Peyer's patch (tissue), 4 donors: ENCODE measurements around the gene CUEDC2. TPM values are rescaled to one million over a fixed set of nuclear protein-coding genes. Genes with fewer than 3 reads are reported as not detected.

ENCODE experiments used
- DNase-seq, 3 donors: peaks; one replicate each; pipeline ENCODE4 v3.0.0-alpha.2; 2017 to 2019
- H3K27ac ChIP-seq, 4 donors: fragments of 200-600 bp; sonication (generic); one replicate each; pipeline ENCODE4 v1.5.1; 2016 to 2019
- H3K27me3 ChIP-seq, 2 donors: fragments of 200-600 bp; sonication (generic); one replicate each; pipeline ENCODE4 v1.5.1; 2019
- H3K36me3 ChIP-seq, 3 donors: fragments of 200-600 bp; sonication (generic); one replicate each; pipeline ENCODE4 v1.5.1; 2016 to 2019
- H3K4me1 ChIP-seq, 4 donors: fragments of 200-600 bp; sonication (generic); one replicate each; pipeline ENCODE4 v1.5.1; 2016 to 2019
- H3K4me3 ChIP-seq, 4 donors: fragments of 200-600 bp; sonication (generic); 1 replicate in 3 of 4; 2 replicates in 1 of 4; pipeline ENCODE4 v1.5.1; 2016 to 2019; ENCODE audit warnings: mild to moderate bottlenecking in 1 of 4
- H3K9me3 ChIP-seq, 4 donors: fragments of 200-600 bp; sonication (generic); one replicate each; pipeline ENCODE4 v1.5.1; 2016 to 2019; ENCODE audit warnings: mild to moderate bottlenecking in 1 of 4
- POLR2A ChIP-seq, 2 donors: fragments of 450-650 bp; IDR thresholded peaks; one replicate each; pipeline ENCODE4 v1.5.1; 2017; ENCODE audit warnings: antibody characterized with exemption in 2 of 2, mild to moderate bottlenecking in 2 of 2, moderate library complexity in 2 of 2
- total RNA-seq, 4 donors: library from RNA; depleted of rRNA; stranded (reverse); fragments of >200 nt; gene quantifications; one replicate each; pipeline ENCODE4 v1.1.0, GENCODE V29; 2016
- TF ChIP-seq, protein P1 (sequence below), 6 experiments: fragments of 450-650 bp in 4 of 6; fragments of 200-600 bp in 2 of 6; sonication (generic) in 1 of 6; IDR thresholded peaks; one replicate each; pipeline ENCODE4 v1.5.1; 2017 to 2019; ENCODE audit warnings: antibody characterized with exemption in 6 of 6, mild to moderate bottlenecking in 3 of 6, moderate library complexity in 1 of 6

The CUEDC2 gene
- total RNA-seq, 4 donors from 2014 or later: 8.9 to 56.9 (median 29.3) TPM

DNA sequence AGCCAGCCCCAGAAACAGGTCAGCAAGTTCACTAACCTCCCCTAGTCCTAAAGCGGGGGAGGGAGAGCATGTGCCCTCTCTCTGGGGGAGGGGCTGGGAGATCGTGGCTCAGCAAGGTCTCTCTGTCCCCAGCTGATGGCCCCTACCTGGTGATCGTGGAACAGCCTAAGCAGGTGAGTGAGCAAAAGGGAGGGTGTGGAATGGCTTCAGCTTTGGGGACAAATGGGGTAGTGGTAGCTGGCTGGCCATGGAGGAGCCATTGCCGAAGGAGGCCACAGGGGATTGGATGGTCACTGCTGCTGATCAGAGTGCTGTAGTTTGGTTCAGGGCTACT lies 36.1 kb downstream of the CUEDC2 start:
- Histone ChIP-seq H3K27ac (peak overlapping the region; percentile 95 to 97 (median 96)), H3K4me3 (peak overlapping the region in 3 of 4 donors; percentile 68 to 69 (median 69)), H3K36me3 (peaks cover 0 to 11% (median 0%) of the 10 kb centered on the region in 3 donors), H3K9me3 (no peaks in the 10 kb centered on the region), H3K27me3 (no peaks in the 10 kb centered on the region), H3K4me1 (peaks cover 0 to 42% (median 26%) of the 10 kb centered on the region in 4 donors)
- TF ChIP-seq POLR2A (IDR thresholded peaks at IDR 0.05): no peak
- TF ChIP-seq, protein P1, sequence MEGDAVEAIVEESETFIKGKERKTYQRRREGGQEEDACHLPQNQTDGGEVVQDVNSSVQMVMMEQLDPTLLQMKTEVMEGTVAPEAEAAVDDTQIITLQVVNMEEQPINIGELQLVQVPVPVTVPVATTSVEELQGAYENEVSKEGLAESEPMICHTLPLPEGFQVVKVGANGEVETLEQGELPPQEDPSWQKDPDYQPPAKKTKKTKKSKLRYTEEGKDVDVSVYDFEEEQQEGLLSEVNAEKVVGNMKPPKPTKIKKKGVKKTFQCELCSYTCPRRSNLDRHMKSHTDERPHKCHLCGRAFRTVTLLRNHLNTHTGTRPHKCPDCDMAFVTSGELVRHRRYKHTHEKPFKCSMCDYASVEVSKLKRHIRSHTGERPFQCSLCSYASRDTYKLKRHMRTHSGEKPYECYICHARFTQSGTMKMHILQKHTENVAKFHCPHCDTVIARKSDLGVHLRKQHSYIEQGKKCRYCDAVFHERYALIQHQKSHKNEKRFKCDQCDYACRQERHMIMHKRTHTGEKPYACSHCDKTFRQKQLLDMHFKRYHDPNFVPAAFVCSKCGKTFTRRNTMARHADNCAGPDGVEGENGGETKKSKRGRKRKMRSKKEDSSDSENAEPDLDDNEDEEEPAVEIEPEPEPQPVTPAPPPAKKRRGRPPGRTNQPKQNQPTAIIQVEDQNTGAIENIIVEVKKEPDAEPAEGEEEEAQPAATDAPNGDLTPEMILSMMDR (IDR thresholded peaks at IDR 0.05): no peak
- no peak for DNase-seq

DNA sequence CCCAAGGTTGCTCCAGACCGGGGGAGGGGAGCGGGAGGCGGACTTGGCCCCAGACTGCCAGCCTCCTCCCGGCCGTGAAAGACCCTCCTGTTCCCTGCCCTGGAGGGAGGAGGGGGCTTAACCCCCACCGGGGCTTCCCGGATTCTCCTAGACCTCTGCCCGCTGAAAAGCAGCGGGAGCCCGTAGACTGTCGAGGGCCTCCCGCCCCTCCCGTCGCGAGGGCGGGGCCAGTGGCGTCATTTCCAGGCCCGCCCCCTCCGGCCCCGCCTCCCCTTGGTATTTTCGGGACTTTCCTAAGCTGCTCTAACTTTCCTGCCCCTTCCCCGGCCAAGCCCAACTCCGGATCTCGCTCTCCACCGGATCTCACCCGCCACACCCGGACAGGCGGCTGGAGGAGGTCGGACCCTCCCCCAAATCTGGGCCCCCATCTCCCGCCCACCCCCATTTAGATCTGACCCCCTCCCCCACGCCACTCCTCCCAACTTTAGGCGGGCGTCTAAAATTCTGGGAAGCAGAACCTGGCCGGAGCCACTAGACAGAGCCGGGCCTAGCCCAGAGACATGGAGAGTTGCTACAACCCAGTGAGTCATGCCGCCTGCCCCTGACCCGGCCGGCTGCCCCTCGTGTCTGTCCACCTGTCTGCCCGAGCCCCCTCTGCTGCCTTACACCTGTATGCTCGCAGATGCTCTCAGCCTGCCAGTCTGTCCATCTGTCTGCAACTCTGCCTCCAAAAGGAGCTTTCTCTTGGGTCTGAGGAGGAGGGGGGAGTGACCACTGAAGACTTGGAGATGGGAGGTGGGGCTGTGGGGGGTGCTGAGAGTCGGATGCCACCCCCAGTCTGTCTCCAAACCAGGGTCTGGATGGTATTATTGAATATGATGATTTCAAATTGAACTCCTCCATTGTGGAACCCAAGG lies 36.7 kb downstream of the CUEDC2 start, which contains the start of gene NFKB2:
TSS of gene NFKB2 (plus strand) at position 306 of the 917 bp plus-strand sequence. CDS start at position 561, 255 bp downstream.
- Histone ChIP-seq H3K4me1 (peaks cover 0 to 42% (median 26%) of the 10 kb centered on the region in 4 donors), H3K9me3 (no peaks in the 10 kb centered on the region)
- peak; percentile 12 to 71 for TF ChIP-seq POLR2A (IDR thresholded peaks at IDR 0.05)
- TF ChIP-seq, protein P1 (IDR thresholded peaks at IDR 0.05): no peak

DNA sequence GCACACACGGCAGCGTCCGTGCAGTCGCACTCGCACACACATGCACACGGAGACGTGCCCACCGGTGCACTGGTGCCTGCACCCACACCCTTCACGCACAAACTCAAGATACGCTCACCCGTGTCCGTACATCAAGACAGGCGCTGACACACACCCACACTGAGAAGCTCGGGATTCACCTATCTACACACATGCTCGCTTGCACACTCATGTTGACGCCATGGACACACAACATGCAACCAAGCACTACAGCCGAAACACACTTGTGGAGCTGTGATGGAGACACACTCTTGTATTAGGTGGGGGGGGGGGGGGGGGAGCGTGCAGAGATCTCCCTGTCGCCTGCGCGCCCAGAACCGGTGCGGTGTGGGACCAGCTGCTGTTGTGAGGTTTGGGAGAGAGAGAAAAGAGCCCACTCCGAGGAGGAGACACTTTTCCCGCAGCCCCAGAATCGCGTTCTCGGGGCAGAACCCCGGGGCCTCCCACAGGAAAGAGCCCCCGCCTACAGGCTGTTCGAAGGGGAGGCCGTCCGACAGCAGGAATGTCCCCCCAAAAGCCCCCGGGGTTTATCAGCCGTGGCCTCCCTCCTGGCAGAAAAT lies 37.5 kb downstream of the CUEDC2 start:
- Histone ChIP-seq H3K4me1 (peaks cover 0 to 40% (median 25%) of the 10 kb centered on the region in 4 donors), H3K27ac (peak overlapping the region; percentile 95 to 97 (median 96)), H3K4me3 (peak overlapping the region; percentile 68 to 79 (median 69)), H3K9me3 (no peaks in the 10 kb centered on the region), H3K27me3 (no peaks in the 10 kb centered on the region), H3K36me3 (no peaks in the 10 kb centered on the region)
- peak in 1 of 3 donors; percentile 52 for DNase-seq
- TF ChIP-seq, protein P1 (IDR thresholded peaks at IDR 0.05): no peak
- TF ChIP-seq POLR2A (IDR thresholded peaks at IDR 0.05): peak in 1 of 2 donors; percentile 2

More for the DNA sequence above, 36.7 kb downstream of the CUEDC2 start, which contains the start of gene NFKB2:
- no peaks in the 10 kb centered on the region for H3K27me3 ChIP-seq
- H3K4me3 ChIP-seq: peak within 1 kb of the TSS; percentile 68 to 79 (median 69)
- peak; percentile 92 to 95 (median 92) for DNase-seq
- H3K27ac ChIP-seq: peak within 1 kb of the TSS; percentile 95 to 97 (median 96)
- peaks cover 0 to 5% (median 0%) of the 10 kb centered on the region in 3 donors for H3K36me3 ChIP-seq

DNA sequence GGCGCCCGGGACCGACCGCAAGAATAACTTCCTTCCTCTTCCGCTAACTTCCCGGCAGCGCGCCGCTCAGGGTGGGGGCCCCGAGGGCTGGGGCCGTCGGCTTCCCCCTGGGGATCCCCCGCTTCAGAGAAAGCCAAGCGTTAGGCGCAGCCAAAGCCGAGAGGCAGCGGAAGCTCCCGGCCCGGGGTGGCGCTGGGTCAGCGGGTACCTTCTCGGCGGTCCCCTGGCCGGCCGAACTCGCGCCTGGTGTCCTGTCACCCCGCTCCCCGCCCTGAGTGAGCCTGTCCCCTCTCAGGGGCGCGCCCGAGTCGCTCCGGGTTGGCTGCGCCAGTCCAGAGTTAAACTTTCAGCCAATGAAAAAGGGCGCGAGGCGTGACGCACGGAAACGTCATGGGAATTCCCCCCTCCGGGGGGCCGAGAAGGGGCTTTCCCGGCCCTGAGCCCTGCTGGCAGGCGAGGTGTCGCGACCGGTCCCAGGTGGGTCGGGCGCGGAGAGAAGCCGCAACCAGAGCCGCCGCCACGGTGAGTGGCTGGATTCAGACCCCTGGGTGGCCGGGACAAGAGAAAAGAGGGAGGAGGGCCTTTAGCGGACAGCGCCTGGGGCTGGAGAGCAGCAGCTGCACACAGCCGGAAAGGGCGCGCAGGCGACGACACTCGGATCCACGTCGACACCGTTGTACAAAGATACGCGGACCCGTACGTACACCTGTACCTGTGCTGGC lies 38.1 kb downstream of the CUEDC2 start:
- peak; percentile 95 to 98 (median 96) for DNase-seq
- peak overlapping the region; percentile 95 to 97 (median 96) for H3K27ac ChIP-seq
- no peaks in the 10 kb centered on the region for H3K27me3 ChIP-seq
- peak overlapping the region; percentile 68 to 79 (median 69) for H3K4me3 ChIP-seq
- no peaks in the 10 kb centered on the region for H3K9me3 ChIP-seq
- TF ChIP-seq POLR2A (IDR thresholded peaks at IDR 0.05): peak; percentile 51 to 85
- TF ChIP-seq, protein P1 (IDR thresholded peaks at IDR 0.05): peak in 5 of 6 experiments; percentile 95 to 98 (median 96)
- H3K36me3 ChIP-seq: no peaks in the 10 kb centered on the region
- H3K4me1 ChIP-seq: peaks cover 0 to 35% (median 23%) of the 10 kb centered on the region in 4 donors
